ENCODE measurements around the gene LINC01488.
A peak's percentile ranks its signal among the peaks of the same experiment; 100 is the strongest.

The LINC01488 gene

GRCh38 chr11:69442012-69442806, 39.3 kb upstream of the LINC01488 start:
- no peaks in the 10 kb centered on the region for H3K27me3 ChIP-seq (ENCODE audit: insufficient read depth, insufficient read length)
- no peaks in the 10 kb centered on the region for H3K9me3 ChIP-seq (ENCODE audit: insufficient read depth, low read length)
- H3K9ac ChIP-seq (ENCODE audit: insufficient read length, low read depth), result peak overlapping the region; percentile 56
- H3K36me3 ChIP-seq (ENCODE audit: insufficient read depth, insufficient read length, low read length), result no peaks in the 10 kb centered on the region
- DNase-seq (ENCODE audit: low read depth, low spot score), result no peak
- peaks cover 29% of the 10 kb centered on the region for H3K4me1 ChIP-seq (ENCODE audit: insufficient read depth, insufficient read length)
- TF ChIP-seq YY1 (IDR thresholded peaks at IDR 0.05; ENCODE audit: insufficient read depth, insufficient read length) (no peak), ZNF274 (IDR thresholded peaks at IDR 0.05; ENCODE audit: low read depth, low read length) (no peak), SUZ12 (IDR thresholded peaks at IDR 0.05; ENCODE audit: extremely low read depth, insufficient read depth, insufficient read length) (no peak)
- no peak overlapping the region for H3K4me3 ChIP-seq (ENCODE audit: insufficient read length, low read depth)

- TF ChIP-seq ZNF274 (IDR thresholded peaks at IDR 0.05; ENCODE audit: low read depth, low read length) (no peak), SUZ12 (IDR thresholded peaks at IDR 0.05; ENCODE audit: extremely low read depth, insufficient read depth, insufficient read length) (no peak), YY1 (IDR thresholded peaks at IDR 0.05; ENCODE audit: insufficient read depth, insufficient read length) (no peak)
Observed at GRCh38 chr11:69442807-69443137, 38.7 kb upstream of the LINC01488 start.

GRCh38 chr11:69443138-69443967, 38.1 kb upstream of the LINC01488 start:
- peak; percentile 95 for DNase-seq (ENCODE audit: low read depth, low spot score)
- Histone ChIP-seq H3K4me3 (ENCODE audit: insufficient read length, low read depth) (peak overlapping the region; percentile 38), H3K36me3 (ENCODE audit: insufficient read depth, insufficient read length, low read length) (no peaks in the 10 kb centered on the region)

More at GRCh38 chr11:69442807-69443137, 38.7 kb upstream of the LINC01488 start:
- peaks cover 25% of the 10 kb centered on the region for H3K4me1 ChIP-seq (ENCODE audit: insufficient read depth, insufficient read length)
- H3K4me3 ChIP-seq (ENCODE audit: insufficient read length, low read depth), result no peak overlapping the region
- no peaks in the 10 kb centered on the region for H3K36me3 ChIP-seq (ENCODE audit: insufficient read depth, insufficient read length, low read length)
- no peak for DNase-seq (ENCODE audit: low read depth, low spot score)
- H3K27me3 ChIP-seq (ENCODE audit: insufficient read depth, insufficient read length), result no peaks in the 10 kb centered on the region
- peak overlapping the region; percentile 56 for H3K9ac ChIP-seq (ENCODE audit: insufficient read length, low read depth)
- H3K9me3 ChIP-seq (ENCODE audit: insufficient read depth, low read length), result no peaks in the 10 kb centered on the region

GRCh38 chr11:69443968-69444364, 37.5 kb upstream of the LINC01488 start:
- no peaks in the 10 kb centered on the region for H3K36me3 ChIP-seq (ENCODE audit: insufficient read depth, insufficient read length, low read length)
- DNase-seq (ENCODE audit: low read depth, low spot score), result no peak
- H3K9me3 ChIP-seq (ENCODE audit: insufficient read depth, low read length), result no peaks in the 10 kb centered on the region
- H3K4me3 ChIP-seq (ENCODE audit: insufficient read length, low read depth), result peak overlapping the region; percentile 38
- no peak for TF ChIP-seq ZNF274 (IDR thresholded peaks at IDR 0.05; ENCODE audit: low read depth, low read length)
- no peak for TF ChIP-seq YY1 (IDR thresholded peaks at IDR 0.05; ENCODE audit: insufficient read depth, insufficient read length)
- TF ChIP-seq SUZ12 (IDR thresholded peaks at IDR 0.05; ENCODE audit: extremely low read depth, insufficient read depth, insufficient read length), result no peak
- H3K4me1 ChIP-seq (ENCODE audit: insufficient read depth, insufficient read length), result peaks cover 20% of the 10 kb centered on the region
- H3K27me3 ChIP-seq (ENCODE audit: insufficient read depth, insufficient read length), result no peaks in the 10 kb centered on the region
- H3K9ac ChIP-seq (ENCODE audit: insufficient read length, low read depth), result peak overlapping the region; percentile 85

More at GRCh38 chr11:69443138-69443967, 38.1 kb upstream of the LINC01488 start:
- Histone ChIP-seq H3K4me1 (ENCODE audit: insufficient read depth, insufficient read length) (peaks cover 20% of the 10 kb centered on the region), H3K27me3 (ENCODE audit: insufficient read depth, insufficient read length) (no peaks in the 10 kb centered on the region), H3K9me3 (ENCODE audit: insufficient read depth, low read length) (no peaks in the 10 kb centered on the region), H3K9ac (ENCODE audit: insufficient read length, low read depth) (peak overlapping the region; percentile 85)
- TF ChIP-seq SUZ12 (IDR thresholded peaks at IDR 0.05; ENCODE audit: extremely low read depth, insufficient read depth, insufficient read length) (no peak), ZNF274 (IDR thresholded peaks at IDR 0.05; ENCODE audit: low read depth, low read length) (no peak), YY1 (IDR thresholded peaks at IDR 0.05; ENCODE audit: insufficient read depth, insufficient read length) (no peak)

- DNase-seq (ENCODE audit: low read depth, low spot score), result no peak
- Histone ChIP-seq H3K4me3 (ENCODE audit: insufficient read length, low read depth) (peak overlapping the region; percentile 38), H3K27me3 (ENCODE audit: insufficient read depth, insufficient read length) (no peaks in the 10 kb centered on the region), H3K36me3 (ENCODE audit: insufficient read depth, insufficient read length, low read length) (no peaks in the 10 kb centered on the region), H3K9ac (ENCODE audit: insufficient read length, low read depth) (peak overlapping the region; percentile 85), H3K4me1 (ENCODE audit: insufficient read depth, insufficient read length) (peaks cover 24% of the 10 kb centered on the region), H3K9me3 (ENCODE audit: insufficient read depth, low read length) (no peaks in the 10 kb centered on the region)
- no peak for TF ChIP-seq ZNF274 (IDR thresholded peaks at IDR 0.05; ENCODE audit: low read depth, low read length)
- no peak for TF ChIP-seq SUZ12 (IDR thresholded peaks at IDR 0.05; ENCODE audit: extremely low read depth, insufficient read depth, insufficient read length)
- TF ChIP-seq YY1 (IDR thresholded peaks at IDR 0.05; ENCODE audit: insufficient read depth, insufficient read length), result no peak
Observed at GRCh38 chr11:69444381-69445130, 36.9 kb upstream of the LINC01488 start.

- no peak for TF ChIP-seq YY1 (IDR thresholded peaks at IDR 0.05; ENCODE audit: insufficient read depth, insufficient read length)
- TF ChIP-seq ZNF274 (IDR thresholded peaks at IDR 0.05; ENCODE audit: low read depth, low read length), result no peak
- no peak for TF ChIP-seq SUZ12 (IDR thresholded peaks at IDR 0.05; ENCODE audit: extremely low read depth, insufficient read depth, insufficient read length)
- Histone ChIP-seq H3K27me3 (ENCODE audit: insufficient read depth, insufficient read length) (no peaks in the 10 kb centered on the region), H3K4me3 (ENCODE audit: insufficient read length, low read depth) (no peak overlapping the region), H3K9ac (ENCODE audit: insufficient read length, low read depth) (peak overlapping the region; percentile 32), H3K9me3 (ENCODE audit: insufficient read depth, low read length) (no peaks in the 10 kb centered on the region), H3K4me1 (ENCODE audit: insufficient read depth, insufficient read length) (peaks cover 20% of the 10 kb centered on the region), H3K36me3 (ENCODE audit: insufficient read depth, insufficient read length, low read length) (no peaks in the 10 kb centered on the region)
- DNase-seq (ENCODE audit: low read depth, low spot score), result no peak
Observed at GRCh38 chr11:69445131-69445470, 36.4 kb upstream of the LINC01488 start.
